HepG2 (cell line): ENCODE data around the gene SLX9. TPM values are rescaled to one million over a fixed set of nuclear protein-coding genes. Genes with fewer than 3 reads are reported as not detected.

ENCODE experiments used
- BORCS8-MEF2B ChIP-seq: sonication (generic); formaldehyde crosslinking; IDR thresholded peaks from 2 replicates; pipeline ENCODE4 v1.8.0; 2022; ENCODE audit warnings: mild to moderate bottlenecking, missing genetic modification reagents
- CBX1 ChIP-seq: IDR thresholded peaks from one replicate; pipeline ENCODE4 v1.6.1; 2016; ENCODE audit warnings: antibody characterized with exemption, low read depth
- ETS1 ChIP-seq: sonication (generic); formaldehyde crosslinking; IDR thresholded peaks from 2 replicates; pipeline ENCODE4 v1.4.0; 2020; ENCODE audit warnings: missing genetic modification reagents
- ETV5 ChIP-seq: IDR thresholded peaks from 2 replicates; pipeline ENCODE4 v1.6.1; 2018; ENCODE audit warnings: missing biosample characterization, missing genetic modification reagents, inconsistent platforms, borderline replicate concordance
- HNF4A ChIP-seq: sonication (generic); formaldehyde crosslinking; IDR thresholded peaks from 2 replicates; pipeline ENCODE4 v1.4.0; 2020; ENCODE audit warnings: missing genetic modification reagents
- IRF2 ChIP-seq: IDR thresholded peaks from 2 replicates; pipeline ENCODE4 v1.6.1; 2018; ENCODE audit warnings: missing genetic modification reagents, missing compliant biosample characterization
- KAT8 ChIP-seq: IDR thresholded peaks from 2 replicates; pipeline ENCODE4 v1.6.1; 2016; ENCODE audit warnings: missing genetic modification reagents, missing compliant biosample characterization
- MAFG ChIP-seq: sonication (generic); formaldehyde crosslinking; IDR thresholded peaks from 2 replicates; pipeline ENCODE4 v1.5.1; 2020; ENCODE audit warnings: mild to moderate bottlenecking, missing genetic modification reagents
- MXD1 ChIP-seq: sonication (generic); formaldehyde crosslinking; IDR thresholded peaks from 2 replicates; pipeline ENCODE4 v1.4.0; 2020; ENCODE audit warnings: mild to moderate bottlenecking, missing genetic modification reagents
- NFAT5 ChIP-seq: sonication (generic); formaldehyde crosslinking; IDR thresholded peaks from 2 replicates; pipeline ENCODE4 v1.4.0; 2020; ENCODE audit warnings: missing genetic modification reagents
- RAD21 ChIP-seq: fragments of 450-650 bp; formaldehyde crosslinking; IDR thresholded peaks from 2 replicates; pipeline ENCODE4 v1.5.0; 2020; ENCODE audit warnings: mild to moderate bottlenecking
- RNF2 ChIP-seq: fragments of 450-650 bp; conservative IDR thresholded peaks from 2 replicates; pipeline ENCODE4 v1.6.1; 2016; ENCODE audit warnings: low read depth
- SMYD3 ChIP-seq: sonication (generic); formaldehyde crosslinking; IDR thresholded peaks from 2 replicates; pipeline ENCODE4 v1.8.1; 2023; ENCODE audit warnings: mild to moderate bottlenecking, missing genetic modification reagents
- TBX3 ChIP-seq: fragments of 450-650 bp; IDR thresholded peaks from 2 replicates; pipeline ENCODE4 v1.6.1; 2017; ENCODE audit warnings: antibody characterized with exemption, mild to moderate bottlenecking, inconsistent platforms, borderline replicate concordance
- TGIF2 ChIP-seq: IDR thresholded peaks from 2 replicates; pipeline ENCODE4 v1.6.1; 2016; ENCODE audit warnings: control low read depth, missing compliant biosample characterization
- THAP9 ChIP-seq: sonication (generic); formaldehyde crosslinking; IDR thresholded peaks from 2 replicates; pipeline ENCODE4; 2020; ENCODE audit warnings: missing genetic modification reagents, mild to moderate bottlenecking, borderline replicate concordance
- YEATS2 ChIP-seq: sonication (generic); formaldehyde crosslinking; IDR thresholded peaks from 2 replicates; pipeline ENCODE4 v1.4.0; 2020; ENCODE audit warnings: missing genetic modification reagents, borderline replicate concordance
- ZBTB7B ChIP-seq: sonication (generic); formaldehyde crosslinking; IDR thresholded peaks from 2 replicates; pipeline ENCODE4 v1.4.0; 2020; ENCODE audit warnings: missing genetic modification reagents
- ZNF138 ChIP-seq: sonication (generic); formaldehyde crosslinking; IDR thresholded peaks from 2 replicates; pipeline ENCODE4 v1.5.0; 2020; ENCODE audit warnings: mild to moderate bottlenecking, low read depth, missing genetic modification reagents
- ZNF776 ChIP-seq: sonication (generic); formaldehyde crosslinking; IDR thresholded peaks from 2 replicates; pipeline ENCODE4 v1.4.0; 2020; ENCODE audit warnings: mild to moderate bottlenecking, missing genetic modification reagents
- ZSCAN25 ChIP-seq: sonication (generic); formaldehyde crosslinking; IDR thresholded peaks from 2 replicates; pipeline ENCODE4 v1.8.0; 2022; ENCODE audit warnings: mild to moderate bottlenecking, missing genetic modification reagents
- polyA plus RNA-seq, 8 experiments: library from polyadenylated mRNA; depleted of rRNA in 3 of 8; stranded (reverse) in 7 of 8; unstranded in 1 of 8; fragments of >200 nt; fragmentation: Illumina TruSeq in 4 of 8; extraction: Trizol in 4 of 8; gene quantifications; 2 replicates each; pipeline versions ENCODE4 v1.2.1 to v1.2.3, GENCODE V29; 2011 to 2016; ENCODE audit warnings: low read depth in 4 of 8, missing spikeins in 1 of 8, mixed read lengths in 1 of 8; ENCODE audit not compliant: insufficient read depth in 1 of 8
- total RNA-seq, 5 experiments: library from RNA; depleted of rRNA; stranded (reverse); fragments of >200 nt; fragmentation: Illumina TruSeq; extraction: Trizol; gene quantifications; 2 replicates each; pipeline ENCODE4 v1.2.3, GENCODE V29; 2016; ENCODE audit warnings: low read depth in 1 of 5

Gene SLX9
- total and polyA plus RNA-seq, 2 of the 13 experiments (the other 11 are each of a cell fraction or from before 2014, with no cell fraction given), result 21.0 to 47.1 TPM

GRCh38 chr21:45011911-45012661 is 72.3 kb downstream of the SLX9 start (continued):
- no peak for TF ChIP-seq NFAT5
- peak; percentile 42; the same call in 1 of the 2 replicates for TF ChIP-seq BORCS8-MEF2B (CRISPR knock-in tag)
- peak; percentile 97 for TF ChIP-seq ETV5 (CRISPR knock-in tag)
- TF ChIP-seq ZNF138 (CRISPR knock-in tag), result no peak
- peak; percentile 82; the same call in 1 of the 2 replicates for TF ChIP-seq TGIF2 (CRISPR knock-in tag)
- peak; percentile 31; the same call in 1 of the 2 replicates for TF ChIP-seq TBX3
- TF ChIP-seq RAD21 (CRISPR knock-in tag), result peak; percentile 41; the same call in 1 of the 2 replicates
- TF ChIP-seq IRF2 (CRISPR knock-in tag), result peak; percentile 77
- TF ChIP-seq SMYD3 (CRISPR knock-in tag), result no peak
- TF ChIP-seq RNF2, result 0 out of 2 replicates have a peak, but pooled peaks have one; percentile 54
- TF ChIP-seq ZBTB7B (CRISPR knock-in tag), result peak; percentile 96; the same call in 1 of the 2 replicates
- peak; percentile 90; the same call in 1 of the 2 replicates for TF ChIP-seq ZSCAN25
- TF ChIP-seq HNF4A, result peak; percentile 81
- 0 out of 2 replicates have a peak, but pooled peaks have one; percentile 52 for TF ChIP-seq THAP9 (CRISPR knock-in tag)
- TF ChIP-seq YEATS2, result 0 out of 2 replicates have a peak, but pooled peaks have one; percentile 15
- TF ChIP-seq ETS1 (CRISPR knock-in tag), result no peak
- no peak for TF ChIP-seq CBX1
- peak; percentile 44; the same call in 1 of the 2 replicates for TF ChIP-seq KAT8
- TF ChIP-seq ZNF776, result 0 out of 2 replicates have a peak, but pooled peaks have one; percentile 5
- peak; percentile 70; the same call in 1 of the 2 replicates for TF ChIP-seq MXD1 (CRISPR knock-in tag)
- TF ChIP-seq MAFG (CRISPR knock-in tag), result no peak
